Measurements from ENCODE around the gene PPP2R5B.
"Not testable (repeated sequence)": the region's sequence is repeated elsewhere in the genome, so short reads cannot be mapped to it uniquely, and the experiment has no call there.

PPP2R5B gene

DNA sequence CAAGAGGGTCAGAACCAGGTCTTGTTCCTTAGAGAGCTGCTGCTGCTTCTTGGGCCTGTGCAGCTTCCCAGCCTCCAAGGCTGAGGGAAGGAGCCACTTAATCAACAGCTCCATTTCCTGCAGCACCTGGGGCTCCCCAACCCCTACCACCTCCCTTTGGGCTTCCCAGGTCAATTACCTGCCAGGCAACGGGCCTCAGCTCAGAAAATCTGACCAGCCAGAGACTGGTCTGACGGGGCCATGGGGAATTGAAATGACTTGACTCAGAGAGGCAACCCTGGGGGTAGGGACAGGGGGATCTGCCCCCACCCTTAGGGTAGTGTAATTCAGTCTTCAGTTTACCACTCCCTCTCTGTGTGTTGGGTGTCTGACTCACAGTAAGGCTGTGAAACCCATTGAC, 52.2 kb downstream of the PPP2R5B start:
- Histone ChIP-seq H3K27me3 (ENCODE audit: insufficient read depth, poor library complexity, severe bottlenecking) (no peaks in the 10 kb centered on the region), H3K27ac (ENCODE audit: poor library complexity, severe bottlenecking) (no peak overlapping the region), H3K9me3 (ENCODE audit: severe bottlenecking) (no peaks in the 10 kb centered on the region), H3K36me3 (ENCODE audit: low read depth) (no peaks in the 10 kb centered on the region), H3K4me1 (ENCODE audit: insufficient read depth, poor library complexity, severe bottlenecking) (no peaks in the 10 kb centered on the region), H3K4me3 (ENCODE audit: severe bottlenecking) (no peak overlapping the region)
- DNase-seq (ENCODE audit: low spot score) (no peak), ATAC-seq (ENCODE audit: low read depth) (no peak)
- TF ChIP-seq, protein P1, sequence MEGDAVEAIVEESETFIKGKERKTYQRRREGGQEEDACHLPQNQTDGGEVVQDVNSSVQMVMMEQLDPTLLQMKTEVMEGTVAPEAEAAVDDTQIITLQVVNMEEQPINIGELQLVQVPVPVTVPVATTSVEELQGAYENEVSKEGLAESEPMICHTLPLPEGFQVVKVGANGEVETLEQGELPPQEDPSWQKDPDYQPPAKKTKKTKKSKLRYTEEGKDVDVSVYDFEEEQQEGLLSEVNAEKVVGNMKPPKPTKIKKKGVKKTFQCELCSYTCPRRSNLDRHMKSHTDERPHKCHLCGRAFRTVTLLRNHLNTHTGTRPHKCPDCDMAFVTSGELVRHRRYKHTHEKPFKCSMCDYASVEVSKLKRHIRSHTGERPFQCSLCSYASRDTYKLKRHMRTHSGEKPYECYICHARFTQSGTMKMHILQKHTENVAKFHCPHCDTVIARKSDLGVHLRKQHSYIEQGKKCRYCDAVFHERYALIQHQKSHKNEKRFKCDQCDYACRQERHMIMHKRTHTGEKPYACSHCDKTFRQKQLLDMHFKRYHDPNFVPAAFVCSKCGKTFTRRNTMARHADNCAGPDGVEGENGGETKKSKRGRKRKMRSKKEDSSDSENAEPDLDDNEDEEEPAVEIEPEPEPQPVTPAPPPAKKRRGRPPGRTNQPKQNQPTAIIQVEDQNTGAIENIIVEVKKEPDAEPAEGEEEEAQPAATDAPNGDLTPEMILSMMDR (IDR thresholded peaks at IDR 0.05; ENCODE audit: poor library complexity, severe bottlenecking), result no peak

DNA sequence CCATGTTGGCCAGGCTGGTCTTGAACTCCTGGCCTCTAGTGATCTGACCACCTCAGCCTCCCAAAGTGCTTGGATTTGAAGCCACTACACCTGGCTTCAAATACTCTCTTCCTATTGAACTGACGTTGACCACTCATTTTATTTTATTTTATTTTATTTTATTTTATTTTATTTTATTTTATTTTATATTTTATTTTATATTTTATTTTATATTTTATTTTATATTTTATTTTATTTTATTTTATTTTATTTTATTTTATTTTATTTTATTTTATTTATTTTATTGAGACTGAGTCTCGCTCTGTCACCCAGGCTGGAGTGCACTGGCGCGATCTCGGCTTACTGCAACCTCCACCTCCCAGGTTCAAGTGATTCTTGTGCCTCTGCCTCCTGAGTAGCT, 58.9 kb downstream of the PPP2R5B start:
- not testable (repeated sequence) for H3K4me3 ChIP-seq (ENCODE audit: severe bottlenecking); H3K27ac ChIP-seq (ENCODE audit: poor library complexity, severe bottlenecking); H3K9me3 ChIP-seq (ENCODE audit: severe bottlenecking); H3K36me3 ChIP-seq (ENCODE audit: low read depth); H3K27me3 ChIP-seq (ENCODE audit: insufficient read depth, poor library complexity, severe bottlenecking); ATAC-seq (ENCODE audit: low read depth); H3K4me1 ChIP-seq (ENCODE audit: insufficient read depth, poor library complexity, severe bottlenecking); DNase-seq (ENCODE audit: low spot score)
